ENCODE results near the gene PBRM1.

Gene PBRM1

DNA sequence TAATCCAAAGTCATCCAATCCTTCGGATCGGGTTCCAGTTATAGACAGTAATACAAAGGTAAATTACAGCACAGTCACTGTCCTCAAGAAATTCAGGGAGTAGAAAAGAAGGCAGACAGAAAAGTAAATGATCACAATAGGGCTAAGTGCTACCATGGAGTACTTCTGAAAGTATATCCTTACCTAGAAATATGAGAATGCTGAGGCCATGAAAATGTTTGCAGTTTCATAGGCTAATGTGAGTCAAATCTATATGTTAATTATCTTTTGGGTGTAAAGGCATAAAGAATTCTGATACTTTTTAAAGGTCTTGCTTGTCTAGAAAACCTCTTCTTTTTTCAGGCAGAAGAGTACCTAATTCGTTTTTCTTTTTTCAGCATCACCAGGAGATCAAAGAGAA is 29.8 kb downstream of the PBRM1 start:
- no peak for DNase-seq

- no peak for DNase-seq
Measured at GRCh38 chr3:52651592-52651991, 34.1 kb downstream of the PBRM1 start.

GRCh38 chr3:52650439-52650838 is 35.3 kb downstream of the PBRM1 start:
- DNase-seq, result no peak

DNA sequence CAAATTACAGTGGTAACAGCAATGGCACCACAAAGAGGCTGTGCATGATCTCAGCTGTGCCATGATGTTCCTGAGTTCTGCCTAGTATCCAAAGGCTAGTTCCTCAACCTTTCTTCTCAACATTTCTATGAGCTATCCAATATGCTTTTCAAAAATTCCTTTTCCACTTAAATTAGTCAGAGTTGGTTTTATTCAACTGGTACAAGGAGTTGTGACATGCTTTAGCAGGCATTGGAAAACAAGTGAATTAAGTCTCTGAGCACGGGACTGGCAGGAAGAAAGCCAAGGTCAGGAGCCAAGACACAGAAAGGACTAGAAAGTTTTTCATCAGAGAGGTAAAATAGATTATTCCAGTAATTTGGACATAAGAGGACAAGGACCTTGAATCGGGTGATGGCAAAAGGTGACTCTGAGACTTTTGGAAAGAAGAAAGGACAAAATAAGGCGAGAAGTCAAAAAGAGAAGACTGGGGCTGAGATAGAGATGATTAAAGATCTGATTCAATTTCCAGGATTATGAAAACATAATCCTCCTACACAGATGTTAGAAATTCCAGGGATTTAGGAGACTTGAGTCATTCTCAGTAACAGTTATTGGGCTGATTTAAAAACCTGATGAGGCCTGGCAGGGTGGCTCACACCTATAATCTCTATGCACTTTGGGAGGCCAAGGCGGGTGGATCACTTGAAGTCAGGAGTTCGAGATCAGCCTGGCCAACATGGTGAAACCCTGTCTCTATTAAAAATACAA is 36.1 kb downstream of the PBRM1 start:
- no peak for DNase-seq

DNA sequence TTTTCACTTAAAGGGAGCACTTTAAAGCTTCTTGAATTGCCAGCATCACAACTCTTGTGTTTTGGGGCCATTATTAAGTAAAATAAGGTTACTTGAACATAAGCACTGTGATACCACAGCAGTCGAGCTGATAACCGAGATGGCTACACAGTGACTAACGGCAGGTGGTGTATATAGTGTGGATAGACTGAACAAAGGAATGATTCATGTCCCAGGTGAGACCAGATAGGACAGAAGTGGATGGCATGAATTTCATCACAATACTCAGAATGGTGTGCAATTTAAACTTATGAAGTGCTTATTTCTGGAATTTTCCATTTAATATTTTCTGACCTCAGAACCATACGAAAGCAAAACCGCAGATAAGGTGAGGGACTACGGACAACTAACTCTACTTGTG is 40.2 kb downstream of the PBRM1 start:
- DNase-seq, result no peak

GRCh38 chr3:52636673-52637072 is 49.0 kb downstream of the PBRM1 start:
- no peak for DNase-seq

DNA sequence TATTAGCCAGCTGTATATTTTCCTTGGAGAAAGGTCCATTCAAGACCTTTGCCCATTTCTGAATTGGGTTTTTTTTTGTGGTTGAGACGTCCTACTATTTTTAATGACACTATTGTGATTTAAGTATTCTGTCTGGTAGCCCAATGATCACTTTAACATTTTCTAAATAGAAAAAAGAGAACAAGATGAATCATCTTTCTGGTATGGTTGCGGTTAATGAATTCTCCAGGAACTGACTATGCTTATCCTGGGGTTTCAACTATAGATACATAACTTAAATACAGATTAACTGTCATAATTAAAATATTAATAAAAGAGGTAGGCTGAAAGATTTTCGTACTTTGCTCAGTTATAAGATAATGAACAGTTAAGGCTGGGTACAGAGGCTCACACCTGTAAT is 51.9 kb downstream of the PBRM1 start:
- DNase-seq, result no peak

DNA sequence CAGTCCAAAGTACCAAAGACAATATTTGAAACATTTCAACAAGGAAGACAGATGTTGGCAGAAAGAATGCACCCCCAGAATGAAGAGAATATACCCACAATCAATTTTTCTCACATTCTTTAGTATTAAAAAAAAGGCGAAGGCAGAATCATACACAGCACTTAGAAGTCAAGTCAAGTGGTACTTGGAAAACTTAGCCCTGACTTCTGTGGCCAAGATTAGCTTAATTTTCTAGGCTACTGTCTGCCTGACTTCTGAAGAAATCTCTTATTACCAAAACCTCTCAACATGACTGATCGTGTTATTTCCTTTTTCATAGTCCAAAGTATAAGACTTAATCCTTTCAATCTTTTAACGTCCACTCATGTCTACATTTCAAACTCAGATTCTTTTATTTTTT is 60.7 kb downstream of the PBRM1 start:
- DNase-seq, result no peak

DNA sequence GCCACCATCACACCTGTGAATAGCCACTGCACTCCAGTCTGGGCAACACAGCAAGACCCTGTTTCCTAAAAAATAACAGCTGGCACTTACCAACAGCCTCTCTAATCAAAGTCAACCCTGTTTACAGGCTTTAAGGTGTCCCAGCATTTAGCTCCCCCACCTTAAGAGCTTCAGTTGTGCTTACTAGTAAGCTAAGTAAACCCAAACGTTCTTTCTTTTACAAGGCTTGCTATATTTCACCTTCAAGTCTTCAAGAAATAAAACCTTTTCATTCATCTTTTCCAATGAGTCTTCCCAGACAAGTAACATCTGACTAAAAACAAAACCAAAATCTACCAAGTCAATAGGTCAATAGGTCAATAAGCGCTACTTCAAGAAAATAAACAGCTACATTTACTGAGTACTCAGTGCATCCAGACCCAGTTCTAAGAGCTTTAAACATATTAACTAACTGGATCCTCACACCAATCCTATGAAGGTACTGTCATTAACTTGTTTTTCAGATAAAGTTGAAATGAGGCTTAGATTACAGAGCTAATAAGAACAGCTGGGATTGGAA is 62.4 kb downstream of the PBRM1 start:
- no peak for DNase-seq

GRCh38 chr3:52620580-52620979 is 65.1 kb downstream of the PBRM1 start:
- no peak for DNase-seq

DNA sequence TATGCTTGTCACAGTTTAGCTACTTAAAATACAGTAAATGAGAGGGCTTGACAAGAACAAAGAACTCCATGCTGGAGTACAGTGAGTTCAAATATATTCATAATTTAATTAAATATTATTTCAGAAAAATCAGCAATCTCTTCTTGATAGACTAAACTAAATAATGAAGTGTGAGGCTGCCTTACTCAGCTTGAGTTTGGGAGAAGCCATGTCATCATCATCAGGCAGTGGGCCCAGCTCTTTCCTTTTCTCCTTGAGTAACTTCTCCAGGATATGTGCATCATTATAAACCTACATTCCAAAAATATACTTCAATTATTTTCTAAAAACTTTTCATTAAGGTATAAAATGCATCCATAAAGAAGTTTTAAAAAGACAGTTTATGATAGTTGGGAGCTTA is 70.5 kb downstream of the PBRM1 start:
- DNase-seq, result no peak

DNA sequence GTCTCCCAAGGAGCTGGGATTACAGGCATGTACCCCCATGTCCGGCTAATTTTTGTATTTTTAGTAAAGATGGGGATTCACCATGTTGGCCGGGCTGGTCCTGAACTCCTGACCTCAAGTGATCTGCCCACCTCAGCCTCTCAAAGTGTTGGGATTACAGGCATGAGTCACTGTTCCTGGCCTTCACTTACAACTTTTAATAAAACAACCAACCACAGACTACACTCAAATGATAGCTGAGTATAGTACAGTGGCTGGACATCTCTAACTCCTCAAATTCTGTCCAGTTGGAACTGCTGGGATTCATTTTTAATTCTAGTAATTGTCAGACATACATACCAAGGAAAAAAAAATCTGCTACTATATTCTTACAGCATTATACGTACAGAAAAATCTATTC is 71.0 kb downstream of the PBRM1 start:
- no peak for DNase-seq

GRCh38 chr3:52609316-52609815 is 76.3 kb downstream of the PBRM1 start:
- no peak for DNase-seq

DNA sequence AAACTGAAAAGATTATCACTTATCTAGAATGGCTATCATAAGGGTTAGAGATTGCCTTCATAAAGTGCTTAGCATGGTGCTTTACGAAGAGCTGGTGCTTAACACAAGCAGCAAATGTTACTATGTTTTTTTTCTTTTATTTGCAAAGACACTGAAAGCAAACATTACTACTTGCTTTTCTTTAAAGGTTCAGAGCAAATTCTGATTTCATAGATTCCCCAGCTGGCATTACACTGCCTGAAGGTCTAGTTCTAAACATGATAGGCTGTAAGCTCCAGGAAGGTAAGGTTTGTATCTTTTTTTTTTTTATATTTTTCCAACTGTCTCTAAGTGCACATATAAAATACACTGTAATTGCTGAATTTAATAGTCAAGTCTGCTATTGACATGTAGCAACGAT is 77.4 kb downstream of the PBRM1 start:
- DNase-seq, result no peak

DNA sequence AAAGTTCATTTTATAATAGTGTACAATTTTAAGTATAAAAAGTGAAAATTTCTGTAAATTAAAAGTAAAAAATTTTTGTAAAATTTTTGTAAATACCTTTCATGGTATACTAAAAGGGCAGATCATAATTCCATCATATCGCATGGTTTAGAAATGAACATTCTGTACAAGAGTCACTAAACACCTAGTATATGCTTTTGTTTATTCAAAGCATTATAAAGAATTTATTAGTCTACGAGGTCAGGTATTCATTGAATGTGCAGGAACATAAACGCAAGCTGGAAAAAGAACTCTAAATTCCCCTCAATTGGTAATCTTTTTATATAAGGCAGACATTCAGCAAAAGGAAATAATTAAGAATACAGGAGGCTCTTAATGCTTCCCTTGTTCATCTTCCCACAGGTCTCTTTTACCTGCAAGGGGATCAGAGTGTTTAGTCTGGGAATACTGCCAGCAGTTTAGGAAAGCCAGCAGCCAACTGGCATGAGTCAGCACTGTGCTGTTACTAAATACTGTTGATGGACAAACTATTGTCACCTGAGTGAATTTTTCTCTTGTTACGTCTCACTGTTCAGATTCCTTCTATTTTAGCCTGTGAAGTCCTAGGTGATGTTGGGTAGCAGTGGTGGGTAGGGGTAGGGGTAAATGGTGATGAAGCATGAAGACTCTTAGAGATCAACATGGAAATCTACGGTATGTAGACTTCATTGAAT is 79.2 kb downstream of the PBRM1 start:
- no peak for DNase-seq

- no peak for DNase-seq
Measured at GRCh38 chr3:52600258-52600657, 85.5 kb downstream of the PBRM1 start.

DNA sequence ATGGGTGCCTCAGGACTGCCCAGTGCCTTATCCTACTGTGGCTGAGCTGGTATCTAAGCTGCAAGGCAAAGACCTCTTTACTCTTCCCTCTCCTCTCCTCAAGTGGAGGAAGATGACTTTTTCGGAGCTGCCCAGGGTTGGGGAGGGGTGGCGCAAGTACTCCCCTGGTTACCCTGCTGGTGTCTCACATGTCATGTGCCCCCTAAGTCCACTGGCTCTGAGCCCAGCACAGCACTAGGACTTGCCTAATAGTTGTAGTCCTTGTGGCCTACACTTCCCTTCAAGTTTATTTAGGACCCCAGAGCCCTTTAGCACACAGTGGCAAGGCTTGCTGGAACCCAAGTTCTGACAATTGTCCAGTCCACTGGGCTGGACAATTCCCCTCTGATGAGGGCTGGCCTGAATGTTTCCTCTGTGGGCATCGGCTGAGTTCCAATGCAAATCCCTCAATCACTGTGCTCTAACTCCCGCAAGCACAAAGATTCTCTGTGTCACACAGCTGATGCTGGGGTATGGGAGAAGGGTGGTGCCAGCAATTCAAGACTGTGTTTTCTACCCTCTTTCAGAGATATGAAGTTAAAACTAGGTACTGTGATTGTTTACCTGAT is 89.0 kb downstream of the PBRM1 start:
- DNase-seq, result no peak

GRCh38 chr3:52593103-52593502 is 92.6 kb downstream of the PBRM1 start:
- DNase-seq, result no peak

- no peak for DNase-seq
Measured at GRCh38 chr3:52574056-52574965, 111.4 kb downstream of the PBRM1 start.

DNA sequence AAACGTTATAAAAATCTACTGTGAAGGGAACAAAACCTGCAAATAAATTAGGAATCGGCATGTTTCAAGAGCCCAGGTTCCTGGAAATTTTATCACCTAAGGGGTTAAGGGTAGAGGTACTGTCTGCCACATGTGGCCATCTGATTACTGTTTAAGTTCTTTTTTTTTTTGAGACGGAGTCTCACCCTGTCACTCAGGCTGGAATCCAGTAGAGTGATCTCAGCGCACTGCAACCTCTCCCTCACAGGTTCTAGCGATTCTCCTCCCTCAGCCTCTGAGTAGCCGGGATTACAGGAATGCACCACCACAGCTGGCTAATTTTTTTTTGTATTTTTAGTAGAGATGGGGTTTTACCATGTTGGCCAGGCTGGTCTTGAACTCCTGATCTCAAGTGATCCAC is 113.5 kb downstream of the PBRM1 start:
- no peak for DNase-seq

GRCh38 chr3:52570076-52570475 is 115.6 kb downstream of the PBRM1 start:
- no peak for DNase-seq

DNA sequence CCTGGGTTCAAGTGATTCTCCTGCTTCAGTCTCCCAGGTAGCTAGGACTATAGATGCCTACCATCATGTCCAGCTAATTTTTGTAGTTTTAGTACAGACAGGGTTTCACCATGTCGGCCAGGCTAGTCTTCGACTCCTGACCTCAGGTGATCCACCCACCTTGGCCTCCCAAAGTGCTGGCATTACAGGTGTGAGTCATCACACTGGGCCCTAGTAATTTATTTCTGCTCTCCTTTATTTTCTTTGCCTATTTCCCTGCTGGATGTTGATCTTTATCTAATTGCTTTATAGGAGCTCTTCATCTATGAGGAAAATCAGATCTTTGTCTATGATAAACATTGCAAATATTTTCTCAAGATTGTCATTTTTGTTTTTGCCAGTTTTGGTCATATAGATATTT is 117.6 kb downstream of the PBRM1 start:
- no peak for DNase-seq

- DNase-seq, result no peak
Measured at GRCh38 chr3:52563984-52564383, 121.7 kb downstream of the PBRM1 start.

All from activated effector memory CD4-positive, alpha-beta T cell treated with Interleukin-2 at 50 U/mL for 16 hours (primary cell).